Stomach smooth muscle (tissue), 2 donors: Measurements from ENCODE around the gene CFAP45.

ENCODE experiments used
- H3K27ac ChIP-seq: one replicate; pipeline ENCODE4 v1.7.0; 2013; ENCODE audit warnings: mild to moderate bottlenecking, low read length, inconsistent platforms
- H3K27me3 ChIP-seq, 2 donors: one replicate each; pipeline ENCODE4 v1.7.0; 2013; ENCODE audit warnings: low read length in 2 of 2; ENCODE audit not compliant: insufficient read depth in 2 of 2, control insufficient read depth in 1 of 2
- H3K36me3 ChIP-seq, 2 donors: one replicate each; pipeline ENCODE4 v1.7.0; 2013; ENCODE audit warnings: low read length in 2 of 2; ENCODE audit not compliant: control insufficient read depth in 2 of 2, insufficient read depth in 2 of 2
- H3K4me1 ChIP-seq: one replicate; pipeline ENCODE4 v1.7.0; 2013; ENCODE audit warnings: low read length; ENCODE audit not compliant: control insufficient read depth, insufficient read depth
- H3K4me3 ChIP-seq, 2 donors: one replicate each; pipeline ENCODE4 v1.7.0; 2013; ENCODE audit warnings: low read length in 2 of 2
- H3K9ac ChIP-seq, 2 donors: one replicate each; pipeline ENCODE4 v1.7.0; 2013; ENCODE audit warnings: low read length in 2 of 2, mild to moderate bottlenecking in 1 of 2
- H3K9me3 ChIP-seq, 2 donors: one replicate each; pipeline ENCODE4 v1.7.0; 2013; ENCODE audit warnings: low read length in 2 of 2; ENCODE audit not compliant: control insufficient read depth in 2 of 2
- donor health status: healthy.
- donor health status: Pancreatic carcinoma.

The CFAP45 gene

GRCh38 chr1:159869173-159869572 lies 30.8 kb downstream of the CFAP45 start:
- no peak overlapping the region for H3K9ac ChIP-seq
- peaks cover 3 to 26% of the 10 kb centered on the region in 2 donors for H3K27me3 ChIP-seq
- no peaks in the 10 kb centered on the region for H3K36me3 ChIP-seq
- H3K9me3 ChIP-seq: no peaks in the 10 kb centered on the region
- no peak overlapping the region for H3K27ac ChIP-seq
- peaks cover 19% of the 10 kb centered on the region for H3K4me1 ChIP-seq
- H3K4me3 ChIP-seq: no peak overlapping the region

DNA sequence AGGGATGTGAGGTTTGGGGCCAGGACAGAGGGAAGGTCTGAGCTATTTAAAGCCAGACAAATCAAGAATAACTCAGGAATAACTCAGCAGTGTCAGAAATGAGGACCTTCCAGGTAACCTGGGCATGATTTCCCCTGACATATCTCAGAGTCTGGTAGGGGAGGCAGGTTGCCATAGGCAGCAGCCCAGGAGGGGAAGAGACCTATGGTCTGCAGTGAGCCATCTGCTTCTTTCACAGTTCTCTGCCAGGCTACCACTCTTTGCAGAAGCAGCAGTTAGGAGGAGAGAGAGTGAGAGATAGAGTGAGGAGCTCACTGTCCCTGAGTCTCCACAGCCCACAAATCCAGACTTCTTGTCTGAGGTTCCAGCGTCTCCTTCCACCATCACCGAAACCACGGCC lies 31.2 kb downstream of the CFAP45 start:
- Histone ChIP-seq H3K36me3 (no peaks in the 10 kb centered on the region), H3K4me3 (no peak overlapping the region), H3K27me3 (peaks cover 3 to 26% of the 10 kb centered on the region in 2 donors), H3K9ac (no peak overlapping the region), H3K9me3 (no peaks in the 10 kb centered on the region), H3K4me1 (peaks cover 19% of the 10 kb centered on the region), H3K27ac (no peak overlapping the region)

DNA sequence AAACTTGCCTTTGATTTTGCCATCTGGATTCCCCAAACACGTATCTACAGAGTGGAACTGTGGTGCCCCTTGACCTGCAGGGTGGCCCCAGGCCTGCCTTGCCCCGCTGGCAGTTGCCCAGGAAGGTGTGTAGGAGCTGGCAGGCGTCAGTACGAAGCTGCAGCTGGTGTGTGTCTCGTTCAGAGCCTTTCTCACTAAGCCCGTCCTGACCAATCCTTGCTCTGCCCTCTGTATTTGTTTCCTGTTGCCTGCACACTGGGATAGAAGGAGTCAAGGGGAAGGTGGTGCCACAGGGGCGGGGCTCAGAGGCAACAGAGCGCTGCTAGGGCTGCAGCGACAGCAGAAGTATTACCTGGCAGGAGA lies 32.3 kb downstream of the CFAP45 start:
- Histone ChIP-seq H3K27ac (no peak overlapping the region), H3K4me3 (peak overlapping the region in 1 of 2 donors; percentile 40), H3K4me1 (peaks cover 19% of the 10 kb centered on the region), H3K9ac (peak overlapping the region in 1 of 2 donors; percentile 36), H3K27me3 (peaks cover 1 to 25% of the 10 kb centered on the region in 2 donors), H3K9me3 (no peaks in the 10 kb centered on the region), H3K36me3 (no peaks in the 10 kb centered on the region)

DNA sequence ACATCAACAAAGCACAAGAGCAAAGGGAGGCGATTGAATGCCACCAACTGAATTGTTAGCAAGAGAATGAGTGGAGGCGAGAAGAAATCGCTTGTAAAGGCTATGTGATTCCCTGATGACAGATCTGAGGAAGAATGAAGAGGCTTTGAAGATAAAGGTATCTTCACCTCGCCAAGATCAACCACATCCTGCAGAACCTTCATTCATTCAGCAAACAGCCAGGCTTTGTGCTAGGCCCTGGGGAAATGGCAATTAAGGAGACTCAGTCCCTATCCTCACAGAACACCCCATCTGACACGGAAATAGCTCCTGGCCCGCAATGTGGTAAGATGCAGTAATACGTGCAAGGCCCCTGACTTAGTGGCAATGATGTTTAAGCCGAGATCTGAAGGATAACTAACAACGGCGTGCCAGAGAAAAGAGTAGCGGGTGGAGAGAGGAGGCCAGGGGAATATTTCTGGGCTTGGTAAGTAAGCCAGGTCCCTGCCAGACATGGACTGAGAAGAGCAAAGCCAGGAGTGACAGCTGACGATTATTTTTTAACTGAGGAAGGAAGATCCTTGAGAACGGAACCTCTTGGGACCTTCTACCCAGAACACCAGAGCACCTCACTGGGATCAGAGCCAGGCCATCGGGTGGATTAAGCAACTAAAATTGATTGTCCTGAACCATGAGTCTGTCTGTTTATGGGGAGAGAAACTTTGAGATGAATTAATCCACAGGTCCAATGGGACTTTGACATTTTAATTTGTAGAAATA lies 32.9 kb downstream of the CFAP45 start:
- Histone ChIP-seq H3K27ac (no peak overlapping the region), H3K27me3 (peaks cover 0 to 21% of the 10 kb centered on the region in 2 donors), H3K4me1 (peaks cover 19% of the 10 kb centered on the region), H3K9me3 (no peaks in the 10 kb centered on the region), H3K4me3 (peak overlapping the region in 1 of 2 donors; percentile 40), H3K36me3 (no peaks in the 10 kb centered on the region), H3K9ac (no peak overlapping the region)

DNA sequence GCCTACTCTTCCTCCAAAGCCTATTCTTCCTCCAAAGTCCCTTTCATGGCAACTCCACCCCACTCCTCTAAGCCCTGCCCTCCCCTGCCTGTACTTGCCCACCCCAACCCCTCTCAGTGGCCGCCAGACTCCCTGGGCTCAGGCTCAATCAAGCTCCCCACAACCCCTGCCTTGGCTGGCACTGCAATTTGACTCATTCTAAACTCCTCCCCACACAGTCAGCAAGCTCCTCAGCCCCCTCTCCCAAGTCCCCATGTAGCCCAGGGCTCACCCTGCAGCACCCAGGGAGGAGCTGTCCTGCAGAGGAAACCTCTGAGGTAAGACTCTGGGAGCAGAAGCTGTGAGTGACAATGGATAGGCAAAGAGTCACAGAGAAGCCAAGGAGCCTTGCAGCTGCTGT lies 33.9 kb downstream of the CFAP45 start:
- peaks cover 19% of the 10 kb centered on the region for H3K4me1 ChIP-seq
- H3K27me3 ChIP-seq: peaks cover 0 to 14% of the 10 kb centered on the region in 2 donors
- no peak overlapping the region for H3K27ac ChIP-seq

DNA sequence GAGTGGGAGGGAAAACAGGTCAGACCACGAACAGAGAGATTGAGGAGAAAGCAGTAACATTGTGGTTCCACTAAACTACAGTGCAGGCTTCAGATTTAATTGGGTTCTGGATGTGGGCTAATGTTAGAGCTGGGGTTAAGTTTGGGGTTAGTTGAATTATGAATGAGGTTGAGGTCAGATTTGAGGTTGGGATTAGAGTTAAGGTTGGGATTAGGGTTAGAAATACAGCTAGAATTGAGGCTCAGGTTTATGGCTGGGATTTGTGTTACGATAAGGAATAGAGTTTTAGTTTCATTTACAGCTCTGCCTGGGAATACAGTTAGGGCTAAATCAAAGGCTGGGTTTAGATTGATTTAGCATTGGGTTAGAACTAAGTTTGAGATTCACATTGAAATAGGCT lies 35.7 kb downstream of the CFAP45 start:
- Histone ChIP-seq H3K27ac (no peak overlapping the region), H3K9me3 (no peaks in the 10 kb centered on the region), H3K4me3 (no peak overlapping the region), H3K9ac (no peak overlapping the region), H3K36me3 (no peaks in the 10 kb centered on the region), H3K4me1 (peaks cover 19% of the 10 kb centered on the region), H3K27me3 (peaks cover 0 to 2% of the 10 kb centered on the region in 2 donors)

More for the DNA sequence above, 33.9 kb downstream of the CFAP45 start:
- H3K4me3 ChIP-seq: no peak overlapping the region
- H3K9me3 ChIP-seq: no peaks in the 10 kb centered on the region
- no peaks in the 10 kb centered on the region for H3K36me3 ChIP-seq
- no peak overlapping the region for H3K9ac ChIP-seq

DNA sequence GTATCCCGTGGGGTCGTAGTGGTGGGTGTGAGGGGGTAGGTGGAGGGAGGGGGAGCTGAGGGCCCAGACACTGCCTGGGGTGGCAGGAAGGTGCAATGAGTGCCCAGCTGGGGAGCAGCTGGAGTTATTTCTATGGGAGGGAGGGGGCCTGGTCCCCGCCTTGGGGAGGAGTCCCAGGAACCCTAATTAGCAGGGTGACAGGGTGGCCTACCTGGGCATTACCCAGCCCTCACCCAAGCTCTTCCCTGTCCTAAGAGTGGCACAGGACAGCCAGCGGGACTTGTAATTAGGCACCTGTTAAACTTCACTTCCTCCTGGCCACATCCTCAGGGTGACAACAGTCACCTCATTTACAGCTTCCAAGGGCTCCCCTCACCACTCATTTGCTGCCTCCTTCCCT lies 37.4 kb downstream of the CFAP45 start, which contains the start of gene VSIG8:
VSIG8 (minus strand) TSS at position 101 of the 400 bp plus-strand sequence. CDS start 136 bp downstream, outside the sequence.
- H3K9ac ChIP-seq: no peak within 1 kb of the TSS
- H3K4me1 ChIP-seq: peaks cover 4% of the 10 kb centered on the region
- no peaks in the 10 kb centered on the region for H3K27me3 ChIP-seq
- H3K9me3 ChIP-seq: no peaks in the 10 kb centered on the region
- no peak within 1 kb of the TSS for H3K27ac ChIP-seq
- H3K4me3 ChIP-seq: no peak within 1 kb of the TSS
- H3K36me3 ChIP-seq: peaks cover 0 to 3% of the 10 kb centered on the region in 2 donors

- Histone ChIP-seq H3K4me1 (peaks cover 2% of the 10 kb centered on the region), H3K9ac (no peak overlapping the region), H3K9me3 (no peaks in the 10 kb centered on the region), H3K4me3 (no peak overlapping the region), H3K27ac (no peak overlapping the region), H3K27me3 (no peaks in the 10 kb centered on the region), H3K36me3 (peaks cover 0 to 3% of the 10 kb centered on the region in 2 donors)
These were observed 37.9 kb downstream of the CFAP45 start for GRCh38 chr1:159862031-159862430.

DNA sequence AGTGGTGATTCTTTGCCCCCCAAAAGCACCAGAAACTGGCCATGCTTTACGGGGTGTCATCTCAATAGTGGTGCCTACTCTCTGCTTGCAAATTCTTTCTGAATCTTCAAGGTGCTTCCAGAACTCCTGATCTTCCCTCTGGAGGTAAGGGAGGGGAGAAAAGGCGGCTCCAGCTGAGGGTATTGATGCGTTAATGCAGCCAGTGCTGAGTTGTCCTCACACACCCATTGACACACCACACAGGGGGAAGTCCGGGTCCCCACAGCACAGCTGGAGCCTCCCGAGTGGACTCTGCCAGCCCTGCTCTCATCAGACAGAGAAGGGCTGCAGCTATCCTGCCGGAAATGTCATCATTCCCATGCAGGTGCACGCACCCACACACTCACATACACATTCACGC lies 38.7 kb downstream of the CFAP45 start:
- no peaks in the 10 kb centered on the region for H3K9me3 ChIP-seq
- H3K36me3 ChIP-seq: peaks cover 0 to 3% of the 10 kb centered on the region in 2 donors
- H3K27ac ChIP-seq: no peak overlapping the region
- H3K9ac ChIP-seq: no peak overlapping the region
- no peaks in the 10 kb centered on the region for H3K4me1 ChIP-seq
- no peak overlapping the region for H3K4me3 ChIP-seq
- H3K27me3 ChIP-seq: no peaks in the 10 kb centered on the region

- Histone ChIP-seq H3K27me3 (no peaks in the 10 kb centered on the region), H3K9ac (no peak overlapping the region), H3K27ac (no peak overlapping the region), H3K36me3 (peaks cover 0 to 3% of the 10 kb centered on the region in 2 donors), H3K9me3 (no peaks in the 10 kb centered on the region), H3K4me1 (peaks cover under 1% of the 10 kb centered on the region), H3K4me3 (no peak overlapping the region)
These were observed 39.5 kb downstream of the CFAP45 start for GRCh38 chr1:159860456-159860855.

DNA sequence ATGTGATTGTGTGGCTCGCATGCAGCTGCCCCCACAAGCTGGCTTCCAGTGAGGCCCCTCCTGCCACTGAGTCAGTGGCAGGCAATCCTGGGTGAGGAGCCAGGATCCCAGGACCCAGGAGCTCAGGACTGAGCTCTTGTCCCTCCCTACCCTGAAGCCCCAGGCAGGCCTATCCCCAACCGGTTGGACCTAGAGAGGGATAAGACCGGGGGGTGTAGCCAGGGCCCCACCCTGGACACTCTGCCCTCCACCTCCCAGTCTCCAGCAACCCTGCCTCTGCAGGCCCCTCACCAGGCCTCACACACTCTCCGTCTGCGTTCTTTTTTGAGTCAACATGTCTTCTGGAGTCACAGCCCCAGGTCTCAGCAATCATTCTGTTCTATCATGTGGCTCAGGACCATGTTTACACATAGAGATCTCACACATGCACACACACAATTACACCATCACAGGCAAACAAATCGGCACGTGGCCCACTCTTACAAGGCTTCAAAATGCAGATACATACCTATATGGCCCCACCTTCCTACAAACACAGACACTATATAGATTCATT lies 40.1 kb downstream of the CFAP45 start:
- no peaks in the 10 kb centered on the region for H3K27me3 ChIP-seq
- no peaks in the 10 kb centered on the region for H3K9me3 ChIP-seq
- peaks cover 0 to 3% of the 10 kb centered on the region in 2 donors for H3K36me3 ChIP-seq
- H3K4me1 ChIP-seq: peaks cover 7% of the 10 kb centered on the region
- no peak overlapping the region for H3K9ac ChIP-seq
- no peak overlapping the region for H3K27ac ChIP-seq
- H3K4me3 ChIP-seq: no peak overlapping the region
